Mucosa of descending colon (tissue), 3 donors: ENCODE measurements around the gene ZNF727. TPM values are rescaled to one million over a fixed set of nuclear protein-coding genes. Genes with fewer than 3 reads are reported as not detected.
"Not testable (repeated sequence)": the region's sequence is repeated elsewhere in the genome, so short reads cannot be mapped to it uniquely, and the experiment has no call there.

ENCODE experiments used
- ATAC-seq: fragments of 200-7000 bp; cut with Tn5 transposase; one replicate; pipeline ENCODE4 v1.9.1; 2020; ENCODE audit warnings: mild to moderate bottlenecking, moderate library complexity
- DNase-seq, 3 donors: peaks; one replicate each; pipeline ENCODE4 v3.0.0-alpha.2; 2020
- H3K36me3 ChIP-seq: fragments of 200-600 bp; one replicate; pipeline ENCODE4 v1.8.0; 2021; ENCODE audit warnings: low read depth, mild to moderate bottlenecking
- H3K4me1 ChIP-seq: fragments of 200-600 bp; one replicate; pipeline ENCODE4 v1.8.0; 2021; ENCODE audit warnings: low read depth, mild to moderate bottlenecking
- H3K4me3 ChIP-seq: fragments of 200-600 bp; one replicate; pipeline ENCODE4 v1.8.0; 2021; ENCODE audit warnings: mild to moderate bottlenecking
- H3K9me3 ChIP-seq: fragments of 200-600 bp; one replicate; pipeline ENCODE4 v1.8.0; 2021; ENCODE audit warnings: mild to moderate bottlenecking
- intact Hi-C, 2 donors: fragments of 100-400 bp; cut with DNase I in 1 of 2; cut with micrococcal nuclease in 1 of 2; formaldehyde crosslinking; loops; one replicate each; pipeline versions ENCODE4 v1.11.0 to v1.11.1; 2022; cut with DNase I, micrococcal nuclease
- long read RNA-seq, 2 donors: library from polyadenylated mRNA; unstranded; transcript quantifications; one replicate each; pipeline ENCODE4 v2.0.0, GENCODE V29; 2019 to 2021
- total RNA-seq, 3 donors: library from RNA; stranded (reverse); fragmentation: NEBNext Ultra II Directional in 2 of 3; extraction: Animal tissue kit (Norgen Biotek cat#: 25700) in 2 of 3; gene quantifications; one replicate each; pipeline versions ENCODE4 v1.2.1 to v1.2.4, GENCODE V29; 2021 to 2023
- TF ChIP-seq, protein P1 (sequence below): fragments of 200-600 bp; IDR thresholded peaks from one replicate; pipeline ENCODE4 v1.8.0; 2022; ENCODE audit warnings: antibody characterized with exemption, mild to moderate bottlenecking
- donor health status: DM: no; HTN: no; CAD: no; lungs with moderate emphysema.
- donor health status: DM: no; HTN: no; CAD: no.
- donor health status: DM: no; HTN: yes; CAD: no.

The ZNF727 gene
- total RNA-seq = 1 to 10 TPM in 2 of 3 donors, under 1 TPM in 1; 0.92 to 4.3 (median 1.1) TPM
- long read RNA-seq, donor 1 = 0 reads
- long read RNA-seq, donor 2 = 0 reads

- DNase-seq (peak; percentile 54 to 64 (median 56)), ATAC-seq (peak; percentile 73)
- Histone ChIP-seq H3K4me1 (no peaks in the 10 kb centered on the region), H3K9me3 (peaks cover 61% of the 10 kb centered on the region), H3K4me3 (peak within 1 kb of the TSS; percentile 26), H3K36me3 (no peaks in the 10 kb centered on the region)
- intact Hi-C loops = no loop called here
- TF ChIP-seq, protein P1, sequence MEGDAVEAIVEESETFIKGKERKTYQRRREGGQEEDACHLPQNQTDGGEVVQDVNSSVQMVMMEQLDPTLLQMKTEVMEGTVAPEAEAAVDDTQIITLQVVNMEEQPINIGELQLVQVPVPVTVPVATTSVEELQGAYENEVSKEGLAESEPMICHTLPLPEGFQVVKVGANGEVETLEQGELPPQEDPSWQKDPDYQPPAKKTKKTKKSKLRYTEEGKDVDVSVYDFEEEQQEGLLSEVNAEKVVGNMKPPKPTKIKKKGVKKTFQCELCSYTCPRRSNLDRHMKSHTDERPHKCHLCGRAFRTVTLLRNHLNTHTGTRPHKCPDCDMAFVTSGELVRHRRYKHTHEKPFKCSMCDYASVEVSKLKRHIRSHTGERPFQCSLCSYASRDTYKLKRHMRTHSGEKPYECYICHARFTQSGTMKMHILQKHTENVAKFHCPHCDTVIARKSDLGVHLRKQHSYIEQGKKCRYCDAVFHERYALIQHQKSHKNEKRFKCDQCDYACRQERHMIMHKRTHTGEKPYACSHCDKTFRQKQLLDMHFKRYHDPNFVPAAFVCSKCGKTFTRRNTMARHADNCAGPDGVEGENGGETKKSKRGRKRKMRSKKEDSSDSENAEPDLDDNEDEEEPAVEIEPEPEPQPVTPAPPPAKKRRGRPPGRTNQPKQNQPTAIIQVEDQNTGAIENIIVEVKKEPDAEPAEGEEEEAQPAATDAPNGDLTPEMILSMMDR = no peak
Observed at GRCh38 chr7:64045301-64046040, at the start of gene ZNF727. ZNF727 (plus strand) TSS chr7:64045434; CDS start chr7:64045622, 188 bp downstream.

DNA sequence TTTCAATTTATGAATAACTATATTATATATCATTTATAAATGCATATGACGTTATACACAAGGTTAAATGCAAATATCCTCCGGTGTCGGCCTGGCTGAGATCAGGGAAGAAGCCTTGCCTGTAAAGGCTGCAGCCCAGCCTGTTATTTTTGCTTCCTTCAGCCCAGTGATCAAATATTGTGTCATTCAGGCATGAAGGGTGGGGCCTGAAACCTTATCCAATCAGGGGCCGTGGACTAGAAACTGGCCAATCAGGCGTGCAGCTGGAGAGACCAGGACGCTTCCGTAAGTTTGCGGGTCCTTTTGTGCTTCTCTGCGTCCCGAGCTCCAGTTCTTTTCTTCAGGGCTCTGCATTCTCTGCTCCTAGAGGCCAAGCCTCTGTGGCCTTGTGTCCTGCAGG is 46.7 kb upstream of the ZNF727 start, which contains the start of gene ZNF722:
ZNF722 (plus strand) TSS at position 301 of the 400 bp plus-strand sequence. CDS start 113 bp downstream, outside the sequence.
- ATAC-seq (no peak), DNase-seq (no peak)
- Histone ChIP-seq H3K4me1 (no peaks in the 10 kb centered on the region), H3K9me3 (peaks cover 79% of the 10 kb centered on the region), H3K4me3 (no peak within 1 kb of the TSS), H3K36me3 (no peaks in the 10 kb centered on the region)
- intact Hi-C loops = no loop called here
- TF ChIP-seq, protein P1 = no peak

DNA sequence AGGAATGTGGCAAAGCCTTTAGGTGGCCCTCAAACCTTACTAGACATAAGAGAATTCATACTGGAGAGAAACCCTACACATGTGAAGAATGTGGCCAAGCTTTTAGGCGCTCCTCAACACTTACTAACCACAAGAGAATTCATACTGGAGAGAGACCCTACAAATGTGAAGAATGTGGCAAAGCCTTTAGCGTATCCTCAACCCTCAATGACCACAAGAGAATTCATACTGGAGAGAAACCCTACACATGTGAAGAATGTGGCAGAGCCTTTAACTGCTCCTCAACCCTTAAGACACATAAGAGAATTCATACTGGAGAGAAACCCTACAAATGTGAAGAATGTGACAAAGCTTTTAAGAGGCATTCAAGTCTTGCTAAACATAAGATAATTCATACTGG is 29.7 kb upstream of the ZNF727 start:
- ATAC-seq, H3K36me3 ChIP-seq, intact Hi-C loops, H3K4me1 ChIP-seq, DNase-seq, H3K4me3 ChIP-seq: not testable (repeated sequence)
- peaks cover 86% of the 10 kb centered on the region for H3K9me3 ChIP-seq

- DNase-seq (no peak), ATAC-seq (no peak)
- H3K9me3 ChIP-seq = peaks cover 89% of the 10 kb centered on the region
- H3K36me3 ChIP-seq = no peaks in the 10 kb centered on the region
- intact Hi-C loops = no loop called here
- TF ChIP-seq, protein P1 = no peak
- H3K4me3 ChIP-seq = no peak overlapping the region
- H3K4me1 ChIP-seq = no peaks in the 10 kb centered on the region
Observed at GRCh38 chr7:64035388-64035787, 9.8 kb upstream of the ZNF727 start.

- Histone ChIP-seq H3K4me1 (no peaks in the 10 kb centered on the region), H3K36me3 (no peaks in the 10 kb centered on the region), H3K4me3 (no peak overlapping the region), H3K9me3 (peaks cover 89% of the 10 kb centered on the region)
- ATAC-seq (no peak), DNase-seq (no peak)
- TF ChIP-seq, protein P1 = no peak
- intact Hi-C loops = no loop called here
Observed at GRCh38 chr7:64037095-64037494, 8.1 kb upstream of the ZNF727 start.

DNA sequence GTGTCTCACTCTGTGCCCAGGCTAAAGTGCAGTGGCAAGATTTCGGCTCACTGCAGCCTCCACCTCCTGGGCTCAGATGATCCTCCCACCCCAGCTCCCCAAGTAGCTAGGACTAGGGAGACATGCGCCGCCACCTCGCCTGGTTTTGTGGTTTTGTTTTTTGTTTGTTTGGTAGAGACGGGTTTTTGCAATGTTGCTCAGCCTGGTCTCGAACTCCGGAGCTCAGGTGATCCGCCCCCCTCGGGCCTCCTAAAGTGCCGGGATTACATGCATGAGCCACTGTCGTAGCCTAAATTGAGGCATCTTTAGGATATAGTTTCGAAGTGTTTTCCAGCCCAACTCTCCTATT is 781 bp downstream of the ZNF727 start:
- Histone ChIP-seq H3K36me3 (no peaks in the 10 kb centered on the region), H3K4me3 (no peak overlapping the region), H3K9me3 (peaks cover 60% of the 10 kb centered on the region), H3K4me1 (no peaks in the 10 kb centered on the region)
- ATAC-seq (no peak), DNase-seq (no peak)
- intact Hi-C loops = no loop called here
- TF ChIP-seq, protein P1 = no peak

- H3K9me3 ChIP-seq = peaks cover 96% of the 10 kb centered on the region
- DNase-seq, ATAC-seq, H3K36me3 ChIP-seq, H3K4me1 ChIP-seq, intact Hi-C loops, H3K4me3 ChIP-seq: not testable (repeated sequence)
Observed at GRCh38 chr7:64077837-64078698, 32.8 kb downstream of the ZNF727 start.
